Activated T-helper 1 cell treated with anti-CD3 and anti-CD28 coated beads, Interleukin-12 subunit alpha, Interleukin-12 subunit beta, Interleukin-2, Interleukin-4 antibody, amounts not matched to agents 30 ng/mL and 10 ng/mL and 1 ng/mL, durations not matched to agents 14 hours and 24 hours and 36 hours (primary cell): Measurements from ENCODE around the gene STIMATE. TPM values are rescaled to one million over a fixed set of nuclear protein-coding genes. Genes with fewer than 3 reads are reported as not detected.

Experiments used
- DNase-seq: peaks from one replicate; pipeline ENCODE4 v3.0.0; 2021; ENCODE audit warnings: low spot score
- H3K27ac Mint-ChIP-seq: one replicate; pipeline ENCODE4 v1.8.0; 2021; ENCODE audit warnings: mild to moderate bottlenecking, mixed read lengths
- H3K27me3 Mint-ChIP-seq: one replicate; pipeline ENCODE4 v1.8.0; 2022; ENCODE audit warnings: mild to moderate bottlenecking, moderate library complexity, mixed read lengths; ENCODE audit not compliant: insufficient read depth
- H3K36me3 Mint-ChIP-seq: one replicate; pipeline ENCODE4 v1.8.0; 2021; ENCODE audit warnings: low read depth, mixed read lengths
- H3K4me1 Mint-ChIP-seq: one replicate; pipeline ENCODE4 v1.8.0; 2021; ENCODE audit warnings: low read depth, mixed read lengths
- H3K4me3 Mint-ChIP-seq: one replicate; pipeline ENCODE4 v1.8.0; 2021; ENCODE audit warnings: mild to moderate bottlenecking, moderate library complexity, mixed read lengths
- H3K9me3 Mint-ChIP-seq: one replicate; pipeline ENCODE4 v1.8.0; 2021; ENCODE audit warnings: mixed read lengths
- intact Hi-C: fragments of 100-400 bp; cut with micrococcal nuclease; formaldehyde crosslinking; loops from one replicate; pipeline ENCODE4 v1.15.1; 2024
- total RNA-seq: library from RNA; stranded (reverse); gene quantifications from 2 replicates; pipeline ENCODE4 v1.2.3, GENCODE V29; 2022

Gene STIMATE
- total RNA-seq, 1 donor from 2014 or later, result 20.1 TPM

GRCh38 chr3:52891164-52891563, 6.2 kb downstream of the STIMATE start:
- H3K36me3 Mint-ChIP-seq, result peaks cover 17% of the 10 kb centered on the region
- intact Hi-C loops, result no loop called here
- H3K9me3 Mint-ChIP-seq, result no peaks in the 10 kb centered on the region
- H3K4me3 Mint-ChIP-seq, result no peak overlapping the region
- H3K4me1 Mint-ChIP-seq, result peaks cover 56% of the 10 kb centered on the region
- H3K27me3 Mint-ChIP-seq, result no peaks in the 10 kb centered on the region
- no peak for DNase-seq
- peak overlapping the region; percentile 35 for H3K27ac Mint-ChIP-seq

GRCh38 chr3:52890735-52891134, 6.6 kb downstream of the STIMATE start:
- H3K4me3 Mint-ChIP-seq, result no peak overlapping the region
- DNase-seq, result no peak
- peaks cover 52% of the 10 kb centered on the region for H3K4me1 Mint-ChIP-seq
- H3K27me3 Mint-ChIP-seq, result no peaks in the 10 kb centered on the region
- intact Hi-C loops, result no loop called here
- H3K9me3 Mint-ChIP-seq, result no peaks in the 10 kb centered on the region
- H3K27ac Mint-ChIP-seq, result no peak overlapping the region
- H3K36me3 Mint-ChIP-seq, result peaks cover 21% of the 10 kb centered on the region

- Mint-ChIP-seq H3K4me1 (peaks cover 43% of the 10 kb centered on the region), H3K27ac (no peak overlapping the region), H3K9me3 (peaks cover 5% of the 10 kb centered on the region), H3K4me3 (no peak overlapping the region), H3K36me3 (peaks cover 29% of the 10 kb centered on the region), H3K27me3 (no peaks in the 10 kb centered on the region)
- no peak for DNase-seq
- intact Hi-C loops, result no loop called here
Observed at GRCh38 chr3:52889901-52890300, 7.4 kb downstream of the STIMATE start.

- no peaks in the 10 kb centered on the region for H3K27me3 Mint-ChIP-seq
- H3K4me1 Mint-ChIP-seq, result peaks cover 17% of the 10 kb centered on the region
- intact Hi-C loops, result no loop called here
- peaks cover 24% of the 10 kb centered on the region for H3K36me3 Mint-ChIP-seq
- H3K4me3 Mint-ChIP-seq, result no peak overlapping the region
- H3K27ac Mint-ChIP-seq, result no peak overlapping the region
- H3K9me3 Mint-ChIP-seq, result peaks cover 7% of the 10 kb centered on the region
- DNase-seq, result no peak
Observed at GRCh38 chr3:52887166-52887565, 10.2 kb downstream of the STIMATE start.

- Mint-ChIP-seq H3K9me3 (peaks cover 7% of the 10 kb centered on the region), H3K4me1 (peaks cover 7% of the 10 kb centered on the region), H3K27me3 (no peaks in the 10 kb centered on the region), H3K36me3 (peaks cover 24% of the 10 kb centered on the region), H3K4me3 (no peak overlapping the region), H3K27ac (no peak overlapping the region)
- intact Hi-C loops, result no loop called here
- DNase-seq, result no peak
Observed at GRCh38 chr3:52886049-52886730, 11.2 kb downstream of the STIMATE start.

GRCh38 chr3:52882377-52882776, 15.0 kb downstream of the STIMATE start:
- H3K27ac Mint-ChIP-seq, result no peak overlapping the region
- no peak for DNase-seq
- no peak overlapping the region for H3K4me3 Mint-ChIP-seq
- no peaks in the 10 kb centered on the region for H3K27me3 Mint-ChIP-seq
- H3K36me3 Mint-ChIP-seq, result peaks cover 26% of the 10 kb centered on the region
- peaks cover 7% of the 10 kb centered on the region for H3K9me3 Mint-ChIP-seq
- intact Hi-C loops, result no loop called here
- peaks cover 6% of the 10 kb centered on the region for H3K4me1 Mint-ChIP-seq

- Mint-ChIP-seq H3K36me3 (peaks cover 26% of the 10 kb centered on the region), H3K4me3 (no peak overlapping the region), H3K27ac (no peak overlapping the region), H3K4me1 (peaks cover 6% of the 10 kb centered on the region), H3K9me3 (peaks cover 7% of the 10 kb centered on the region), H3K27me3 (no peaks in the 10 kb centered on the region)
- DNase-seq, result no peak
- intact Hi-C loops, result no loop called here
Observed at GRCh38 chr3:52881871-52882270, 15.5 kb downstream of the STIMATE start.

- intact Hi-C loops, result no loop called here
- peaks cover 7% of the 10 kb centered on the region for H3K9me3 Mint-ChIP-seq
- no peak for DNase-seq
- H3K27me3 Mint-ChIP-seq, result no peaks in the 10 kb centered on the region
- H3K36me3 Mint-ChIP-seq, result peaks cover 14% of the 10 kb centered on the region
- H3K4me1 Mint-ChIP-seq, result peaks cover 14% of the 10 kb centered on the region
- H3K27ac Mint-ChIP-seq, result no peak overlapping the region
- no peak overlapping the region for H3K4me3 Mint-ChIP-seq
Observed at GRCh38 chr3:52880474-52880873, 16.9 kb downstream of the STIMATE start.

- Mint-ChIP-seq H3K9me3 (peaks cover 4% of the 10 kb centered on the region), H3K4me1 (peaks cover 18% of the 10 kb centered on the region), H3K36me3 (peaks cover 9% of the 10 kb centered on the region), H3K27me3 (no peaks in the 10 kb centered on the region), H3K27ac (no peak overlapping the region), H3K4me3 (no peak overlapping the region)
- no peak for DNase-seq
- intact Hi-C loops, result no loop called here
Observed at GRCh38 chr3:52880047-52880446, 17.3 kb downstream of the STIMATE start.

GRCh38 chr3:52879581-52879980, 17.8 kb downstream of the STIMATE start:
- no peak overlapping the region for H3K27ac Mint-ChIP-seq
- no peak for DNase-seq
- intact Hi-C loops, result no loop called here
- H3K4me1 Mint-ChIP-seq, result peaks cover 22% of the 10 kb centered on the region
- no peaks in the 10 kb centered on the region for H3K9me3 Mint-ChIP-seq
- H3K4me3 Mint-ChIP-seq, result no peak overlapping the region
- H3K27me3 Mint-ChIP-seq, result no peaks in the 10 kb centered on the region
- peaks cover 6% of the 10 kb centered on the region for H3K36me3 Mint-ChIP-seq

- intact Hi-C loops, result no loop called here
- peaks cover 27% of the 10 kb centered on the region for H3K4me1 Mint-ChIP-seq
- H3K27ac Mint-ChIP-seq, result no peak overlapping the region
Observed at GRCh38 chr3:52879090-52879489, 18.3 kb downstream of the STIMATE start.

GRCh38 chr3:52877085-52877484, 20.3 kb downstream of the STIMATE start:
- Mint-ChIP-seq H3K4me3 (no peak overlapping the region), H3K27ac (no peak overlapping the region), H3K36me3 (peaks cover 6% of the 10 kb centered on the region), H3K4me1 (peaks cover 33% of the 10 kb centered on the region), H3K9me3 (no peaks in the 10 kb centered on the region), H3K27me3 (no peaks in the 10 kb centered on the region)
- intact Hi-C loops, result no loop called here
- no peak for DNase-seq

More at GRCh38 chr3:52879090-52879489, 18.3 kb downstream of the STIMATE start:
- Mint-ChIP-seq H3K36me3 (peaks cover 6% of the 10 kb centered on the region), H3K27me3 (no peaks in the 10 kb centered on the region), H3K4me3 (no peak overlapping the region), H3K9me3 (no peaks in the 10 kb centered on the region)
- no peak for DNase-seq

- Mint-ChIP-seq H3K4me1 (peaks cover 27% of the 10 kb centered on the region), H3K27me3 (no peaks in the 10 kb centered on the region), H3K4me3 (no peak overlapping the region), H3K27ac (no peak overlapping the region), H3K36me3 (peaks cover 8% of the 10 kb centered on the region), H3K9me3 (no peaks in the 10 kb centered on the region)
- DNase-seq, result no peak
- intact Hi-C loops, result loop anchor here (2.0 kb wide), 1 partner anchor 18 kb away; no protein-coding TSS in a partner anchor
Observed at GRCh38 chr3:52874864-52875587, 22.3 kb downstream of the STIMATE start.
